Endodermal cell (in vitro differentiated cells): ENCODE results near the gene SFRP4. TPM values are rescaled to one million over a fixed set of nuclear protein-coding genes. Genes with fewer than 3 reads are reported as not detected.
"Not testable (repeated sequence)": the region's sequence is repeated elsewhere in the genome, so short reads cannot be mapped to it uniquely, and the experiment has no call there.

Experiments
- DNase-seq: peaks from one replicate; pipeline ENCODE4 v3.0.0-alpha.2; 2017
- H3K27ac ChIP-seq: 2 replicates; pipeline ENCODE4 v1.5.1; 2013; ENCODE audit warnings: mild to moderate bottlenecking, low read depth, low read length, moderate library complexity
- H3K27me3 ChIP-seq: 2 replicates; pipeline ENCODE4 v1.6.1; 2013; ENCODE audit warnings: mild to moderate bottlenecking, low read length, moderate library complexity; ENCODE audit not compliant: insufficient read depth, control insufficient read depth, poor library complexity, severe bottlenecking
- H3K36me3 ChIP-seq: 2 replicates; pipeline ENCODE4 v1.7.0; 2013; ENCODE audit warnings: mild to moderate bottlenecking, low read length, moderate library complexity; ENCODE audit not compliant: control insufficient read depth, insufficient read depth
- H3K4me1 ChIP-seq: one replicate; pipeline ENCODE4 v1.7.0; 2013; ENCODE audit warnings: low read length; ENCODE audit not compliant: control insufficient read depth, insufficient read depth
- H3K4me3 ChIP-seq: 2 replicates; pipeline ENCODE4 v1.5.1; 2013; ENCODE audit warnings: mild to moderate bottlenecking, low read length, moderate library complexity
- H3K9ac ChIP-seq: 2 replicates; pipeline ENCODE4 v1.6.1; 2013; ENCODE audit warnings: mild to moderate bottlenecking, low read length, moderate library complexity; ENCODE audit not compliant: poor library complexity, severe bottlenecking; ENCODE audit errors: extremely low read depth
- H3K9me3 ChIP-seq: 2 replicates; pipeline ENCODE4 v1.6.1; 2013; ENCODE audit warnings: mild to moderate bottlenecking, low read length, moderate library complexity; ENCODE audit not compliant: control insufficient read depth
- H3K27ac Mint-ChIP-seq: 2 replicates; pipeline ENCODE4 v1.8.0; 2020; ENCODE audit warnings: mixed read lengths
- H3K27me3 Mint-ChIP-seq: 2 replicates; pipeline ENCODE4 v1.8.0; 2021; ENCODE audit warnings: mild to moderate bottlenecking, mixed read lengths; ENCODE audit not compliant: insufficient read depth
- H3K36me3 Mint-ChIP-seq: 2 replicates; pipeline ENCODE4 v1.8.0; 2020; ENCODE audit warnings: low read depth, mixed read lengths
- H3K4me1 Mint-ChIP-seq: 2 replicates; pipeline ENCODE4 v1.8.0; 2020; ENCODE audit warnings: mixed read lengths
- H3K4me3 Mint-ChIP-seq: 2 replicates; pipeline ENCODE4 v1.8.0; 2020; ENCODE audit warnings: mild to moderate bottlenecking, moderate library complexity, mixed read lengths
- H3K9me3 Mint-ChIP-seq: 2 replicates; pipeline ENCODE4 v1.8.0; 2020; ENCODE audit warnings: mild to moderate bottlenecking, mixed read lengths
- WGBS, 2 experiments: methylation state at CpG; one replicate each; pipeline versions ENCODE4 v1.1.5 to v1.1.7; 2013; ENCODE audit warnings: missing lambda C conversion rate in 2 of 2, mixed read lengths in 1 of 2; ENCODE audit not compliant: insufficient coverage in 1 of 2, insufficient read length in 1 of 2; 5-methylcytosine and 5-hydroxymethylcytosine counted together
- total RNA-seq, 2 donors: library from RNA; stranded (reverse); fragmentation: NEBNext Ultra II Directional in 1 of 2; extraction: Animal tissue kit (Norgen Biotek cat#: 25700) in 1 of 2; gene quantifications; 2 replicates in 1 of 2; 3 replicates in 1 of 2; pipeline ENCODE4 v1.2.1, GENCODE V29; 2021
- TF ChIP-seq, protein P1 (sequence below): fragments of 200-600 bp; sonication (generic); conservative IDR thresholded peaks from 2 replicates; pipeline ENCODE4 v1.5.0; 2021; ENCODE audit warnings: antibody characterized with exemption, mild to moderate bottlenecking

Gene SFRP4
- total RNA-seq, 2 donors from 2014 or later: not detected

GRCh38 chr7:37960483-37960882 is 43.9 kb upstream of the SFRP4 start:
- Histone ChIP-seq H3K27me3 (no peaks in the 10 kb centered on the region), H3K4me3 (no peak overlapping the region), H3K27ac (no peak overlapping the region), H3K36me3 (no peaks in the 10 kb centered on the region), H3K9me3 (no peaks in the 10 kb centered on the region), H3K9ac (no peak overlapping the region), H3K4me1 (no peaks in the 10 kb centered on the region)
- no peak for DNase-seq
- WGBS, 2 experiments: 86 to 94% methylated on average over 2 of the region's 2 CpGs
- Mint-ChIP-seq H3K27ac (no peak overlapping the region), H3K27me3 (no peaks in the 10 kb centered on the region), H3K4me1 (no peaks in the 10 kb centered on the region), H3K4me3 (no peak overlapping the region), H3K36me3 (no peaks in the 10 kb centered on the region), H3K9me3 (no peaks in the 10 kb centered on the region)
- TF ChIP-seq, protein P1, sequence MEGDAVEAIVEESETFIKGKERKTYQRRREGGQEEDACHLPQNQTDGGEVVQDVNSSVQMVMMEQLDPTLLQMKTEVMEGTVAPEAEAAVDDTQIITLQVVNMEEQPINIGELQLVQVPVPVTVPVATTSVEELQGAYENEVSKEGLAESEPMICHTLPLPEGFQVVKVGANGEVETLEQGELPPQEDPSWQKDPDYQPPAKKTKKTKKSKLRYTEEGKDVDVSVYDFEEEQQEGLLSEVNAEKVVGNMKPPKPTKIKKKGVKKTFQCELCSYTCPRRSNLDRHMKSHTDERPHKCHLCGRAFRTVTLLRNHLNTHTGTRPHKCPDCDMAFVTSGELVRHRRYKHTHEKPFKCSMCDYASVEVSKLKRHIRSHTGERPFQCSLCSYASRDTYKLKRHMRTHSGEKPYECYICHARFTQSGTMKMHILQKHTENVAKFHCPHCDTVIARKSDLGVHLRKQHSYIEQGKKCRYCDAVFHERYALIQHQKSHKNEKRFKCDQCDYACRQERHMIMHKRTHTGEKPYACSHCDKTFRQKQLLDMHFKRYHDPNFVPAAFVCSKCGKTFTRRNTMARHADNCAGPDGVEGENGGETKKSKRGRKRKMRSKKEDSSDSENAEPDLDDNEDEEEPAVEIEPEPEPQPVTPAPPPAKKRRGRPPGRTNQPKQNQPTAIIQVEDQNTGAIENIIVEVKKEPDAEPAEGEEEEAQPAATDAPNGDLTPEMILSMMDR: no peak

DNA sequence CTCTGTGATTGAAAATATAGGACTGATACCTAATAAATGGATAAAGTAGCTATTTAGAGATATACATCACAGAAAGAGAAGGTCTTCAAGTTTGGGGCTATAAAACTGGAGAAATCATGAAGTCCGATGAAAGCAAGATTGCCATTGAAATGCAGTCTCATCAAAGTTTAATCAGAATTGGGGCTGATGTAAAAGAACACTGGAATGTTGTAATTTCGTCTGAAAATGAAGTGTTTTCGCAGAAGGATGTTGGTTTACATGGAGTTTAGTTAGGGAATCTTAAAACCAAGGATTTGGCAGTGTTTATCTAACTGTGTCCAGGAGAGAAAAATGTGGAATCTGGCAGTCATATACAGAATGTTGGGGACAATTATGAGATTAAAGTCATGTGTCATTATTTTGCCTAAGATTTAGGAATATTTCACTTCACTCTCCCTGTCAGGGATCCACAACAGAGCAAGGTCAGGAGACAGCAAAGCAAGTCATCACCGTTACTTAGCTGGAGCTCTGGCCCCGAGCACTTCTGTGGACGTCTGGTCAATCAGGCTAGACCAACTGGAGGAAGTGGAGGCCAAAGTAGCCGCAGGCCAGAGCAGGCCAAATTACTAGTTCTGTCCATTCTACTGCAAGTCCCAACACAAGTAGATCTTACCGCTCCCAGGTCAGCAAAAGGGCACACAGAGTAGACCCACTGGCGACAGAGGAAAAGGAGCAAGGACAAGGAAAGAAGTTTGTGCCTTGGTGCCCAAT is 40.8 kb upstream of the SFRP4 start:
- no peak overlapping the region for H3K4me3 ChIP-seq
- no peak overlapping the region for H3K9ac ChIP-seq
- H3K27me3 ChIP-seq: no peaks in the 10 kb centered on the region
- Mint-ChIP-seq H3K36me3 (no peaks in the 10 kb centered on the region), H3K4me1 (no peaks in the 10 kb centered on the region), H3K27me3 (no peaks in the 10 kb centered on the region), H3K27ac (no peak overlapping the region), H3K9me3 (no peaks in the 10 kb centered on the region), H3K4me3 (no peak overlapping the region)
- H3K9me3 ChIP-seq: no peaks in the 10 kb centered on the region
- DNase-seq: no peak
- no peaks in the 10 kb centered on the region for H3K4me1 ChIP-seq
- WGBS, 2 experiments: 89 to 91% methylated on average over 5 to 9 of the region's 9 CpGs
- no peaks in the 10 kb centered on the region for H3K36me3 ChIP-seq
- TF ChIP-seq, protein P1: no peak
- no peak overlapping the region for H3K27ac ChIP-seq

DNA sequence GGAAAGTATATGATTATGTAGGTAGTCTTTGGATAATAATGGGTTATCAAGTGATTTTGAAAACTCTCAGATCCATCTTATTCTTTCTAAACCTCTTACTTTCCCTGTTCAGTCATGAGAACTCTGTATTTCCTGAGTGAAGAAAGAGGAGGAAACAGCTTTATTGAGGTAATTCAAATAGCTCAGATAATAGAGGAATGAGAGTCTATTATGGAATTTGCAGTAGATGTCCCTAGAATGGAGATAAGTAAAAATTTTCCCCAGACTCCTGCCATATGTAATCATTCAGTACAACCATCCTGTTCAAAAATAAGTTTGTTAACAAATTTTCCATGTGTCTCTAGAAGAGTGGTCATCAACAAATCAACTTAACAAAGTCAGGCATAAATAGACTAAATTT is 40.2 kb upstream of the SFRP4 start:
- no peak overlapping the region for H3K27ac Mint-ChIP-seq
- no peaks in the 10 kb centered on the region for H3K4me1 Mint-ChIP-seq
- no peak overlapping the region for H3K4me3 ChIP-seq
- H3K27me3 Mint-ChIP-seq: no peaks in the 10 kb centered on the region
- no peak for DNase-seq
- no peaks in the 10 kb centered on the region for H3K36me3 ChIP-seq
- H3K27ac ChIP-seq: no peak overlapping the region
- TF ChIP-seq, protein P1: no peak
- H3K4me1 ChIP-seq: no peaks in the 10 kb centered on the region
- no peaks in the 10 kb centered on the region for H3K9me3 ChIP-seq
- H3K9ac ChIP-seq: no peak overlapping the region
- no peaks in the 10 kb centered on the region for H3K27me3 ChIP-seq
- no peaks in the 10 kb centered on the region for H3K36me3 Mint-ChIP-seq
- H3K4me3 Mint-ChIP-seq: no peak overlapping the region
- no peaks in the 10 kb centered on the region for H3K9me3 Mint-ChIP-seq

GRCh38 chr7:37954217-37954616 is 37.6 kb upstream of the SFRP4 start:
- not testable (repeated sequence) for H3K9me3 Mint-ChIP-seq, H3K27me3 Mint-ChIP-seq, H3K9ac ChIP-seq, H3K36me3 ChIP-seq, H3K9me3 ChIP-seq, H3K4me3 Mint-ChIP-seq, H3K4me3 ChIP-seq, H3K27ac Mint-ChIP-seq, H3K27me3 ChIP-seq, H3K4me1 Mint-ChIP-seq, DNase-seq, H3K4me1 ChIP-seq, H3K27ac ChIP-seq, H3K36me3 Mint-ChIP-seq
- WGBS, 2 experiments: no CpG with 5 or more reads among the region's 1 CpG
